K562 (cell line): ENCODE measurements around the gene AMT. TPM values are rescaled to one million over a fixed set of nuclear protein-coding genes. Genes with fewer than 3 reads are reported as not detected.

Experiments used
- ATAC-seq: fragments of 200-7000 bp; cut with Tn5 transposase; 3 replicates; pipeline ENCODE4 v1.9.1; 2020; ENCODE audit warnings: moderate library complexity
- BruUV-seq: library from RNA; stranded (reverse); fragments of 400-500 nt; replicated peaks from 2 replicates; lab custom pipeline; 2021; lab: Mats Ljungman, UMichigan
- CTCF ChIA-PET: fragments of 300-600 bp; formaldehyde crosslinking; extraction: SDS; loops from one replicate; lab custom pipeline; 2021; ENCODE audit warnings: low intra/inter-chr PET ratio; lab: Yijun Ruan, JAX
- POLR2A ChIA-PET: fragments of 300-600, 350-650 bp; sonication (Branson Sonifier 250); formaldehyde crosslinking; extraction: SDS; loops from one replicate; lab custom pipeline; 2021; ENCODE audit warnings: antibody characterized with exemption, inconsistent platforms; lab: Yijun Ruan, JAX
- DNase-seq, 4 experiments: peaks; one replicate each; pipeline versions ENCODE4 v3.0.0 to v3.0.0-alpha.2; 2011 to 2018; ENCODE audit warnings: low spot score in 3 of 4, mixed read lengths in 3 of 4; ENCODE audit errors: extremely low read depth in 1 of 4
- FAIRE-seq: peaks from 2 replicates; lab custom pipeline; 2011; peaks lifted over from hg19 to GRCh38; lab: Jason Lieb, UNC
- H2AFZ ChIP-seq: 2 replicates; pipeline ENCODE4 v1.6.0; 2011; ENCODE audit warnings: low read depth, low read length, control low read depth, inconsistent platforms
- H3K27ac ChIP-seq: fragments of 200-600 bp; 3 replicates; pipeline ENCODE4 v1.8.0; 2011; ENCODE audit warnings: low read depth, mild to moderate bottlenecking, control low read depth, inconsistent platforms, low read length, moderate library complexity, mixed read lengths; ENCODE audit errors: extremely low read depth
- H3K27me3 ChIP-seq, 2 experiments: fragments of 300-600 bp in 1 of 2; 2 replicates in 1 of 2; 3 replicates in 1 of 2; pipeline versions ENCODE4 v1.6.0 to v1.8.0; 2011; ENCODE audit warnings: inconsistent platforms in 2 of 2, low read length in 2 of 2, mild to moderate bottlenecking in 1 of 2, mixed read lengths in 1 of 2, moderate library complexity in 1 of 2; ENCODE audit not compliant: control insufficient read depth in 2 of 2, insufficient read depth in 2 of 2
- H3K36me3 ChIP-seq: fragments of 300-600 bp; 3 replicates; pipeline ENCODE4 v1.8.0; 2011; ENCODE audit warnings: mild to moderate bottlenecking, low read length, inconsistent platforms; ENCODE audit not compliant: control insufficient read depth, insufficient read depth
- H3K4me1 ChIP-seq, 2 experiments: fragments of 200-600 bp in 1 of 2; replicated peaks in 1 of 2; 2 replicates in 1 of 2; 3 replicates in 1 of 2; pipeline versions ENCODE4 v1.5.1 to v1.8.0; 2011; ENCODE audit warnings: inconsistent platforms in 2 of 2, low read length in 2 of 2, mild to moderate bottlenecking in 1 of 2, mixed read lengths in 1 of 2, moderate library complexity in 1 of 2; ENCODE audit not compliant: control insufficient read depth in 2 of 2, insufficient read depth in 2 of 2
- H3K4me2 ChIP-seq: 2 replicates; pipeline ENCODE4 v1.6.1; 2011; ENCODE audit warnings: low read length, control low read depth, inconsistent platforms, mixed read lengths; ENCODE audit not compliant: insufficient read depth
- H3K4me3 ChIP-seq: fragments of 200-600 bp; sonication (generic), shearing (Covaris generic); 2 replicates; pipeline ENCODE4 v1.5.1; 2016; ENCODE audit warnings: control low read depth, inconsistent platforms
- H3K79me2 ChIP-seq: fragments of 200-600 bp; 3 replicates; pipeline ENCODE4 v1.8.0; 2011; ENCODE audit warnings: low read length, inconsistent platforms; ENCODE audit not compliant: control insufficient read depth, insufficient read depth
- H3K9ac ChIP-seq, 2 experiments: 2 replicates each; pipeline versions ENCODE4 v1.6.0 to v1.6.1; 2011; ENCODE audit warnings: low read depth in 2 of 2, low read length in 2 of 2, control low read depth in 1 of 2, inconsistent platforms in 1 of 2, mild to moderate bottlenecking in 1 of 2, mixed read lengths in 1 of 2; ENCODE audit not compliant: insufficient read depth in 1 of 2
- H3K9me1 ChIP-seq: one replicate; pipeline ENCODE4 v1.6.0; 2011; ENCODE audit warnings: inconsistent platforms, mild to moderate bottlenecking, low read length, moderate library complexity; ENCODE audit not compliant: control insufficient read depth, insufficient read depth
- H3K9me3 ChIP-seq: replicated peaks from 2 replicates; pipeline ENCODE4 v1.5.1; 2011; ENCODE audit warnings: low read depth, low read length, inconsistent platforms; ENCODE audit not compliant: control insufficient read depth, insufficient read depth
- H4K20me1 ChIP-seq: replicated peaks from 2 replicates; pipeline ENCODE4 v1.6.1; 2011; ENCODE audit warnings: low read length, inconsistent platforms, mixed read lengths; ENCODE audit not compliant: control insufficient read depth, insufficient read depth
- CHCHD3 ChIP-seq: fragments of 250-450 bp; sonication (Bioruptor Pico); IDR thresholded peaks from 2 replicates; pipeline ENCODE4 v2.1.2; 2022; ENCODE audit warnings: mild to moderate bottlenecking
- GABPB1 ChIP-seq: sonication (generic); formaldehyde crosslinking; IDR thresholded peaks from 2 replicates; pipeline ENCODE4 v1.8.0; 2022; ENCODE audit warnings: mild to moderate bottlenecking, missing genetic modification reagents
- L3MBTL2 ChIP-seq: fragments of 450-650 bp; IDR thresholded peaks from 2 replicates; pipeline ENCODE4 v1.6.1; 2016; ENCODE audit warnings: mild to moderate bottlenecking, moderate library complexity
- LARP7 ChIP-seq: fragments of 450-650 bp; IDR thresholded peaks from 2 replicates; pipeline ENCODE4 v1.6.1; 2016
- ZNF253 ChIP-seq: fragments of 250-450 bp; sonication (Bioruptor Pico); conservative IDR thresholded peaks from 2 replicates; pipeline ENCODE4 v1.6.1; 2021; ENCODE audit warnings: mild to moderate bottlenecking
- ZNF347 ChIP-seq: fragments of 450-650 bp; formaldehyde crosslinking; IDR thresholded peaks from 2 replicates; pipeline ENCODE4 v1.4.0; 2020; ENCODE audit warnings: low read depth, mild to moderate bottlenecking, moderate library complexity
- WGBS: fragments of 100-300 bp; shearing (Covaris generic); methylation state at CpG from one replicate; pipeline ENCODE4 v1.1.6; 2016; ENCODE audit warnings: low coverage, mixed read lengths; ENCODE audit not compliant: insufficient coverage; ENCODE audit errors: missing lambda C conversion rate; 5-methylcytosine and 5-hydroxymethylcytosine counted together
- in situ Hi-C: fragments of 300-500 bp; cut with MboI; formaldehyde crosslinking; loops from 4 replicates; pipeline ENCODE4 v1.15.0; 2018; ENCODE audit warnings: inconsistent platforms, mixed read lengths
- intact Hi-C: fragments of 100-400 bp; cut with micrococcal nuclease; formaldehyde crosslinking; loops from 2 replicates; pipeline ENCODE4 v1.14.2; 2022
- polyA plus RNA-seq, 8 experiments: library from polyadenylated mRNA; depleted of rRNA in 4 of 8; stranded (reverse) in 5 of 8; unstranded in 3 of 8; fragments of >200 nt; fragmentation: Nextera tagmentation in 2 of 8; fragmentation: Illumina TruSeq in 1 of 8; extraction: Ambion mirVana in 2 of 8; extraction: Trizol in 1 of 8; gene quantifications; 2 replicates each; pipeline versions ENCODE4 v1.2.1 to v1.2.3, GENCODE V29; 2011 to 2014; ENCODE audit warnings: inconsistent platforms in 1 of 8, missing spikeins in 1 of 8
- total RNA-seq, 7 experiments: library from RNA; depleted of rRNA in 6 of 7; stranded (reverse); fragments of >200 nt in 6 of 7; fragmentation: Illumina TruSeq in 2 of 7; extraction: Trizol in 2 of 7; gene quantifications; 2 replicates each; pipeline versions ENCODE4 v1.2.1 to v1.2.3, GENCODE V29; 2011 to 2021; ENCODE audit warnings: low replicate concordance in 1 of 7
- TF ChIP-seq, protein P1 (sequence below), 2 experiments: fragments of 450-650 bp; IDR thresholded peaks; 2 replicates each; pipeline ENCODE4 v1.6.1; 2016; ENCODE audit warnings: mild to moderate bottlenecking in 2 of 2, borderline replicate concordance in 1 of 2, low read depth in 1 of 2, moderate library complexity in 1 of 2
- TF ChIP-seq, protein P2 (sequence below): fragments of 250-450 bp; sonication (Bioruptor Pico); IDR thresholded peaks from 2 replicates; pipeline ENCODE4 v1.8.0; 2022; ENCODE audit warnings: inconsistent platforms

The AMT gene
- total and polyA plus RNA-seq, 9 of the 15 experiments (the other 6 are each of a cell fraction or from before 2014, with no cell fraction given): 0.14 to 2.1 (median 0.52) TPM

DNA sequence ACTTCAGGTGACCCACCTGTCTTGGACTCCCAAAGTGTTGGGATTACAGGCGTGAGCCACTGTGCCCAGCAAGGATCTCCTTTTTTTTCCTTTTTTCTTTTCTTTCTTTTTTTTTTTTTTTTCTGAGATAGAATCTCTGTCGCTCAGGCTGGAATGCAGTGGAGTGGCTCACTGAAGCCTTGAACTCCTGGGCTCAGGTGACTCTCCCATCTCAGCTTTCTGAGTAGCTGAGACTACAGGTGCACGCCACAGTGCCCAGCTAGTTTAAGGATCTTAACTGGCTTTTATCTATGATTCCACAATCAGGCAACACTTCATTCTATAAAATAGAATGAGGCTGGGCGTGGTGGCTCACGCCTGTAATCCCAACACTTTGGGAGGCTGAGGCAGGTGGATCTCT, 23.1 kb upstream of the AMT start:
- no peak overlapping the region for H3K9ac ChIP-seq
- H3K9me1 ChIP-seq: no peaks in the 10 kb centered on the region
- no peaks in the 10 kb centered on the region for H4K20me1 ChIP-seq
- no peak overlapping the region for H2AFZ ChIP-seq
- peaks cover 0 to 10% of the 10 kb centered on the region in 2 experiments; a peak in 4 of 5 replicates for H3K4me1 ChIP-seq
- no peaks in the 10 kb centered on the region for H3K27me3 ChIP-seq
- DNase-seq: no peak
- CTCF ChIA-PET: no interaction called here
- in situ Hi-C loops: loop anchor here (25.0 kb wide), 1 partner anchor 283 kb away; the partner anchor contains the start of genes CCDC71 and KLHDC8B
- BruUV-seq: no TSS peak
- TF ChIP-seq CHCHD3 (CRISPR knock-in tag) (no peak), LARP7 (no peak), ZNF253 (no peak), ZNF347 (CRISPR knock-in tag) (no peak), L3MBTL2 (no peak), GABPB1 (CRISPR knock-in tag) (no peak)
- TF ChIP-seq, protein P1, sequence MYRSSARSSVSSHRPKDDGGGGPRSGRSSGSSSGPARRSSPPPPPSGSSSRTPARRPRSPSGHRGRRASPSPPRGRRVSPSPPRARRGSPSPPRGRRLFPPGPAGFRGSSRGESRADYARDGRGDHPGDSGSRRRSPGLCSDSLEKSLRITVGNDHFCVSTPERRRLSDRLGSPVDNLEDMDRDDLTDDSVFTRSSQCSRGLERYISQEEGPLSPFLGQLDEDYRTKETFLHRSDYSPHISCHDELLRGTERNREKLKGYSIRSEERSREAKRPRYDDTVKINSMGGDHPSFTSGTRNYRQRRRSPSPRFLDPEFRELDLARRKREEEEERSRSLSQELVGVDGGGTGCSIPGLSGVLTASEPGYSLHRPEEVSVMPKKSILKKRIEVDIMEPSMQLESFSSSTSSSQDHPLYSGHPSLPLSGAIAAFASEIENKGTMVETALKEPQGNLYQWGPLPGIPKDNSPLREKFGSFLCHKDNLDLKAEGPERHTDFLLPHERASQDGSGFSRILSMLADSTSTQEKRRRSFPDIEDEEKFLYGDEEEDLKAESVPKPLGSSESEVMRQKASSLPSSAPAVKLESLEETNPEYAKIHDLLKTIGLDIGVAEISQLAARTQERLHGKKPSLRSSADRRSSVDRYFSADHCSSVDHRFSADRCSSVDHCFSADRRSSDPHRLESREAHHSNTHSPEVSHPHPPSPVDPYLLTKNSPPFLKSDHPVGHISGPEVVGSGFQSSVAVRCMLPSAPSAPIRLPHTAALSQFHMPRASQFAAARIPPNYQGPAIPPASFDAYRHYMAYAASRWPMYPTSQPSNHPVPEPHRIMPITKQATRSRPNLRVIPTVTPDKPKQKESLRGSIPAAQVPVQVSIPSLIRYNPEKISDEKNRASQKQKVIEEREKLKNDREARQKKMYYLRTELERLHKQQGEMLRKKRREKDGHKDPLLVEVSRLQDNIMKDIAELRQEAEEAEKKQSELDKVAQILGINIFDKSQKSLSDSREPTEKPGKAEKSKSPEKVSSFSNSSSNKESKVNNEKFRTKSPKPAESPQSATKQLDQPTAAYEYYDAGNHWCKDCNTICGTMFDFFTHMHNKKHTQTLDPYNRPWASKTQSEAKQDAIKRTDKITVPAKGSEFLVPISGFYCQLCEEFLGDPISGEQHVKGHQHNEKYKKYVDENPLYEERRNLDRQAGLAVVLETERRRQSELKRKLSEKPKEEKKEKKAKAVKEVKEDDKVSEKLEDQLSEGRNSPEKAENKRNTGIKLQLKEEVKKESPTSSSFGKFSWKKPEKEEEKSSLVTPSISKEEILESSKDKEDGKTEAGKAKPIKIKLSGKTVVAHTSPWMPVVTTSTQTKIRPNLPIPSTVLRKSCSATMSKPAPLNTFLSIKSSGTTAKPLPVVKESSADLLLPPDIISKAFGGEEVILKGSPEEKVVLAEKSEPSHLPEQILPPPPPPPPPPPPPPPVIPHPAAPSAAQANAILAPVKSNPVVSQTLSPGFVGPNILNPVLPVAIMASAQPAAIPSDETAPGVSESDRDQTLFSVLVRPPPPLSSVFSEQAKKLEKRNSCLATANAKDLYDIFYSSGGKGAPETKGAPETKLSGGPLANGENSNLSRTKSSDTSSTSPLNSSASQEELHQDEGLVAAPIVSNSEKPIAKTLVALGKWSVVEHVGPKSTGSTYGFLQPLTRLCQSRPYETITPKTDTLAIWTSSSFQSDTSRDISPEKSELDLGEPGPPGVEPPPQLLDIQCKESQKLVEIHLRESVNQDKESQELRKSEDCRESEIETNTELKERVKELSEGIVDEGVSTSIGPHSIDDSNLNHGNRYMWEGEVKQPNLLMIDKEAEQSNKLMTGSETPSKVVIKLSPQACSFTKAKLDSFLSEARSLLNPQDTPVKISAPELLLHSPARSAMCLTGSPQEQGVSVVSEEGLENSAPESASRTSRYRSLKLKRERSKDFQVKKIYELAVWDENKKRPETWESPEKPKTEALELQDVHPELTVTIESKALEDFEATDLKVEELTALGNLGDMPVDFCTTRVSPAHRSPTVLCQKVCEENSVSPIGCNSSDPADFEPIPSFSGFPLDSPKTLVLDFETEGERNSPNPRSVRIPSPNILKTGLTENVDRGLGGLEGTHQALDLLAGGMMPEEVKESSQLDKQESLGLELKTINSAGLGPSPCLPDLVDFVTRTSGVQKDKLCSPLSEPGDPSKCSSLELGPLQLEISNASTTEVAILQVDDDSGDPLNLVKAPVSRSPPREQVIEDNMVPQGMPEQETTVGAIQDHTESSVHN (IDR thresholded peaks at IDR 0.05; ENCODE audit: borderline replicate concordance in 1 of 2, low read depth in 1 of 2): no peak
- TF ChIP-seq, protein P2, sequence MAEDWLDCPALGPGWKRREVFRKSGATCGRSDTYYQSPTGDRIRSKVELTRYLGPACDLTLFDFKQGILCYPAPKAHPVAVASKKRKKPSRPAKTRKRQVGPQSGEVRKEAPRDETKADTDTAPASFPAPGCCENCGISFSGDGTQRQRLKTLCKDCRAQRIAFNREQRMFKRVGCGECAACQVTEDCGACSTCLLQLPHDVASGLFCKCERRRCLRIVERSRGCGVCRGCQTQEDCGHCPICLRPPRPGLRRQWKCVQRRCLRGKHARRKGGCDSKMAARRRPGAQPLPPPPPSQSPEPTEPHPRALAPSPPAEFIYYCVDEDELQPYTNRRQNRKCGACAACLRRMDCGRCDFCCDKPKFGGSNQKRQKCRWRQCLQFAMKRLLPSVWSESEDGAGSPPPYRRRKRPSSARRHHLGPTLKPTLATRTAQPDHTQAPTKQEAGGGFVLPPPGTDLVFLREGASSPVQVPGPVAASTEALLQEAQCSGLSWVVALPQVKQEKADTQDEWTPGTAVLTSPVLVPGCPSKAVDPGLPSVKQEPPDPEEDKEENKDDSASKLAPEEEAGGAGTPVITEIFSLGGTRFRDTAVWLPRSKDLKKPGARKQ (CRISPR knock-in tag): no peak
- TF ChIP-seq, all 486 proteins: peak for 0
- no peak for FAIRE-seq
- POLR2A ChIA-PET: no interaction called here
- 85% methylated on average over 3 of the region's 5 CpGs for WGBS
- intact Hi-C loops: loop anchor here (5.0 kb wide), 1 partner anchor 273 kb away; the partner anchor contains the start of gene KLHDC8B
- H3K4me3 ChIP-seq: no peak overlapping the region
- H3K9me3 ChIP-seq: no peaks in the 10 kb centered on the region
- no peak overlapping the region for H3K4me2 ChIP-seq
- H3K79me2 ChIP-seq: no peaks in the 10 kb centered on the region
- ATAC-seq: no peak
- H3K36me3 ChIP-seq: no peaks in the 10 kb centered on the region
- no peak overlapping the region for H3K27ac ChIP-seq
